ENCODE results near the gene PARD6G.

PARD6G gene

GRCh38 chr18:80205294-80205693 lies 42.0 kb downstream of the PARD6G start:
- no peak for DNase-seq

GRCh38 chr18:80204142-80204541 lies 43.2 kb downstream of the PARD6G start:
- no peak for DNase-seq

GRCh38 chr18:80203249-80203648 lies 44.1 kb downstream of the PARD6G start:
- DNase-seq = no peak

GRCh38 chr18:80202264-80202998 lies 44.9 kb downstream of the PARD6G start:
- DNase-seq = no peak

GRCh38 chr18:80201739-80202138 lies 45.6 kb downstream of the PARD6G start:
- DNase-seq = no peak

- DNase-seq = no peak
Measured at GRCh38 chr18:80200932-80201672, 46.2 kb downstream of the PARD6G start.

GRCh38 chr18:80200171-80200931 lies 47.0 kb downstream of the PARD6G start:
- DNase-seq = no peak

- no peak for DNase-seq
Measured at GRCh38 chr18:80198994-80199748, 48.1 kb downstream of the PARD6G start.

- DNase-seq = no peak
Measured at GRCh38 chr18:80198391-80198790, 48.9 kb downstream of the PARD6G start.

GRCh38 chr18:80197528-80197927 lies 49.8 kb downstream of the PARD6G start:
- no peak for DNase-seq

- DNase-seq = no peak
Measured at GRCh38 chr18:80196528-80197320, 50.6 kb downstream of the PARD6G start.

GRCh38 chr18:80194874-80195570 lies 52.3 kb downstream of the PARD6G start:
- DNase-seq = no peak

- no peak for DNase-seq
Measured at GRCh38 chr18:80193701-80194100, 53.6 kb downstream of the PARD6G start.

- DNase-seq = no peak
Measured at GRCh38 chr18:80192653-80193385, 54.5 kb downstream of the PARD6G start.

GRCh38 chr18:80191907-80192652 lies 55.2 kb downstream of the PARD6G start:
- DNase-seq = no peak

GRCh38 chr18:80191264-80191663 lies 56.0 kb downstream of the PARD6G start:
- no peak for DNase-seq

- no peak for DNase-seq
Measured at GRCh38 chr18:80190311-80190710, 57.0 kb downstream of the PARD6G start.

GRCh38 chr18:80189531-80189865 lies 57.8 kb downstream of the PARD6G start:
- DNase-seq = no peak

- no peak for DNase-seq
Measured at GRCh38 chr18:80188643-80189530, 58.4 kb downstream of the PARD6G start.

Data from NCI-H2171 treated with DMSO at 0.1 percent for 48 hours (cell line).